ENCODE measurements around the gene ENHO.
"Not testable (repeated sequence)": the region's sequence is repeated elsewhere in the genome, so short reads cannot be mapped to it uniquely, and the experiment has no call there.

Gene ENHO

GRCh38 chr9:34532041-34532440 lies 9.3 kb upstream of the ENHO start:
- H3K9me3 Mint-ChIP-seq, H3K4me3 Mint-ChIP-seq, H3K36me3 Mint-ChIP-seq, CTCF ChIA-PET, H3K27ac Mint-ChIP-seq, H3K4me1 Mint-ChIP-seq, DNase-seq: not testable (repeated sequence)
- peaks cover 62% of the 10 kb centered on the region for H3K27me3 Mint-ChIP-seq

DNA sequence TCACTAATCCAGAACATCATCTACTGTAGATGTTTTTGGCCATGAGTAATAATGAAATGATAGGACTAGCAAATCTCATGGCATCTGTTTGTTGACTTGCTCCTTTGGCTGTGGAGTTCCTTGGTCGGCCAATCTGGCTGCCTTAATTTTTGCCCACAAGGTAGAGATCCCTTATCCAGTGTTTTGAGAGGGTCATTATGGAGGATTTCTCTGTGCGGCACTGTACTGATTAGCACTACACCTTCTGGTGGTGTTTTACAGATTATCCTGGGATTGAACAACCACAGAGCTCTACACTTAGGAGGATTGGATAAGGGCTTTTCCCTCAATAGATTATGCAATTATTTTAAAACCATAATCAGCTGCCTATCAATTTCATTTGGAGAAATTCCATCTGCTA lies 3.2 kb upstream of the ENHO start:
- Mint-ChIP-seq H3K4me1 (peaks cover 21% of the 10 kb centered on the region), H3K36me3 (no peaks in the 10 kb centered on the region), H3K4me3 (no peak overlapping the region), H3K27me3 (peaks cover 47% of the 10 kb centered on the region), H3K27ac (no peak overlapping the region), H3K9me3 (no peaks in the 10 kb centered on the region)
- no peak for DNase-seq
- CTCF ChIA-PET = no interaction called here

- Mint-ChIP-seq H3K4me3 (no peak overlapping the region), H3K9me3 (no peaks in the 10 kb centered on the region), H3K27ac (no peak overlapping the region), H3K27me3 (peaks cover 56% of the 10 kb centered on the region), H3K4me1 (peaks cover 21% of the 10 kb centered on the region), H3K36me3 (no peaks in the 10 kb centered on the region)
- no peak for DNase-seq
- CTCF ChIA-PET = interaction anchor here (1.1 to 1.6 kb wide), 4 partner anchors 79 to 144 kb away, joined by 3 to 4 read pairs (median 4); no protein-coding TSS in a partner anchor
Measured at GRCh38 chr9:34524349-34524748, 1.6 kb upstream of the ENHO start.

DNA sequence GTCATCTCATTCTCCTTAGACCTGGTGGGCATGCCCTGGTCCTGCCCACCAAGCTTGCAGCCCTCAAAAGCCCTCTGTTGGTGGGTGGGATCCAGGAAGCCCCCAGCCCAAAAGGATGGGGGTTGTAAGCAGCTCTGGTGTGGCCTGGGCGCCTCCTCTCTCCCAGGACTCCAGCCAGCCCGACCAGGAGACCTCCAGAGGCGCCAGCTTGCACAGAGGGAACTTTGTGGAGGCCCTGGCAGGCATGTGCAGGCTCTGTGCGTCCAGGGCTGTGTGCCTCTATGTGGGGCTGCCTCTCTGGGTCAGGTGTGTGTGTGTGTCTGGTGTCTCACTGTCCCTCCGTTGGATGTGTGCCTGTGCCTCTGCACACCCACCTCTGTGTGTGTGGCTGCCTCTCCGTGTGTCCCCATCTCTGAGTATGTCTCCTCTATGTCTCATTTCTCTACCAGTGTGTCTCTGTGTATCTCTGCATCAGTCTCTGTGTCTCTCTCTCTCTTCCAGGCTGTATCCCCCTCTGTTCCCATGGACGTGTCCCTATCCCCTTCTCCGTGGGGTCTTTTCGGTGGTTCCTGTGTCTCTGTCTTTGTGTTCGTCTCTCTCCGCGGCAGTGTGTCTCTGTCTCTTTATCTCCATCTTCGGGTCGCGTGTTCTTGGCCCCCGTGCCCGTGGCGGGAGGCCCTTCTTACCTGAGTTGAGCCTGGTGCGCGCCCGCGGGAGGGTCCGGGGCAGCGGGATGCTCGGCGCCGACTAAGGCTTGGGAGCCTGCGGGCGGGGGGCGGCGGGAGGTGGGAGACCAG lies 501 bp downstream of the ENHO start:
- peaks cover 21% of the 10 kb centered on the region for H3K4me1 Mint-ChIP-seq
- peaks cover 68% of the 10 kb centered on the region for H3K27me3 Mint-ChIP-seq
- peak overlapping the region; percentile 27 for H3K4me3 Mint-ChIP-seq
- H3K9me3 Mint-ChIP-seq = no peaks in the 10 kb centered on the region
- CTCF ChIA-PET = interaction anchor here (1.0 kb wide), 1 partner anchor 113 kb away, joined by 3 read pairs; no protein-coding TSS in a partner anchor
- no peak for DNase-seq
- H3K36me3 Mint-ChIP-seq = no peaks in the 10 kb centered on the region
- no peak overlapping the region for H3K27ac Mint-ChIP-seq

DNA sequence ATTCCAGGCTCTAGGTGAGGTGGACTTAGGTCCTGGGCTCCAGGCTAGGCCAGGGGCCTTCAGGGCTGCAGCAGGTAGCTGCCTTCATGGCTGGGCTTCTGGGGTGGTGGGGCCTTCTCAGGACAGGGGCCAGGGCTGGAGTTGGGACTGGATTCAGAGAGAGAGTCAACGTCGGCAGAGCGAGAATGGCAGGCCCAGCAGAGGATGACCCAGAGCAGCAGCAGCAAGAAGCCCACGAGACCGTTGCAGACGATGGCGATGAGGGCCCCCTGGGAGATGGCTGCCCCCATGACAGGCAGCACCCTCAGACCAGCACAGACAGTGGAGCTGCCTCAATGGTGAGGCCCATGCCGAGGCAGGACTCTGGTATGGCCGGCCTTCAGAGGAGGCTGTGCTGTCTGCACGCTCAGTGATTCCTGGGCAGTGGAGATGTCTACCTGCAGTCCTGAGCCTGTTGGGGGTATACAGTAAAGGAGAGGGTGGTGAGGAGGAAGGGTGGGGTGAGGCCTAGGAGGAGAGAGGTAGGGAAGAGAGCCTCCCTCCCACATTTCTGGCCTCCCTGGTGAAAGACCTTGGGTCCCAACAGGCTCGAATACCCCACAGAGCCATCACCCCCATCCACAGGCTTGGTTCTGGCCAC lies 1.3 kb downstream of the ENHO start:
- no peak overlapping the region for H3K27ac Mint-ChIP-seq
- no peaks in the 10 kb centered on the region for H3K9me3 Mint-ChIP-seq
- peaks cover 21% of the 10 kb centered on the region for H3K4me1 Mint-ChIP-seq
- H3K36me3 Mint-ChIP-seq = no peaks in the 10 kb centered on the region
- H3K4me3 Mint-ChIP-seq = no peak overlapping the region
- CTCF ChIA-PET = no interaction called here
- DNase-seq = no peak
- peaks cover 75% of the 10 kb centered on the region for H3K27me3 Mint-ChIP-seq

DNA sequence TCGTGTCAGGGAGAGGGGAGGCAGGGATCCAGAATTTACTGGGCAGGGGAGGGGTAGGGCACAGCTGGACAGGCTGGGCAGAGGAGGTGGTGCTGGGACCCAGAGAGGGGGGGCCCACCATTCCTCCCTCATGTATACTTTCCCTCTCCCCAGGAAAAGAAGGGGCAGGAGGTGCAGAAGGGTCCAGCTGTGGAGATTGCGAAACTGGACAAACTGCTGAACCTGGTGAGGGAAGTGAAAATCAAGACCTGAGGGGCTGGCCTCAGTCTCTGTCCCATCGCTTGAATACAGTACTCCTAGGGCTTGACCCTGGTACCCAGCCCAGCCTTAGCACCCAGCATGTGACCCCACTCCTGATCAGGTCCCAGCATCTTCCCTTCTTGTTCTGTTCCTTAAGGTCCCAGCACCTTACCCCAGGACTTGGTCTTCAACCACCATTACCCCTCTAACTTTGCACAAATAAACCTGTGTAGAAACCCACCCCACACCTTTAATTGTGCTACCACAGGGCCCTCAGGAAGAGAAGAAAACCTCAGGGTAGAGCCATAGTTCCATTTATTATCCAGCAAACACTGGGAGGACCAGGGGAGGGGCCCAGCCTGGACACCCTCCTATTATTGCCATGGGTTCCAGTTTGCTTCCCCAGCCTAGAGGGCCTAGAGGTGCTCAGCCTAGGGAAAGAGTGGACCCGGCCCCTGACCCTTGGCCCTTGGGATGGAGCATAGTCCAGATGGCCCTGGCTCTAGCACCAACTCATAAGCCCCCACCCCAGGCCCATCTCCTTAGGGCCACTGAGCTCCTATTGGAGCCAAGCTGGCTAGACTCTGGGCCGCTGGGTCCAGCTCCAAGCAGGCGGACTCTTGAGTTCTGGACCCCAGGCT lies 2.0 kb downstream of the ENHO start:
- no peaks in the 10 kb centered on the region for H3K36me3 Mint-ChIP-seq
- no peak overlapping the region for H3K4me3 Mint-ChIP-seq
- CTCF ChIA-PET = interaction anchor here (1.6 to 1.8 kb wide), 2 partner anchors 71 to 86 kb away, joined by 5 to 11 read pairs; no protein-coding TSS in a partner anchor
- peaks cover 76% of the 10 kb centered on the region for H3K27me3 Mint-ChIP-seq
- no peaks in the 10 kb centered on the region for H3K9me3 Mint-ChIP-seq
- H3K27ac Mint-ChIP-seq = no peak overlapping the region
- DNase-seq = no peak
- H3K4me1 Mint-ChIP-seq = peaks cover 21% of the 10 kb centered on the region

GRCh38 chr9:34520096-34520495 lies 2.7 kb downstream of the ENHO start:
- H3K4me3 Mint-ChIP-seq = no peak overlapping the region
- peaks cover 21% of the 10 kb centered on the region for H3K4me1 Mint-ChIP-seq
- CTCF ChIA-PET = interaction anchor here (0.8 to 1.8 kb wide), 3 partner anchors 71 to 86 kb away, joined by 3 to 11 read pairs (median 5); no protein-coding TSS in a partner anchor
- H3K27ac Mint-ChIP-seq = no peak overlapping the region
- H3K36me3 Mint-ChIP-seq = no peaks in the 10 kb centered on the region
- DNase-seq = no peak
- peaks cover 70% of the 10 kb centered on the region for H3K27me3 Mint-ChIP-seq
- no peaks in the 10 kb centered on the region for H3K9me3 Mint-ChIP-seq

DNA sequence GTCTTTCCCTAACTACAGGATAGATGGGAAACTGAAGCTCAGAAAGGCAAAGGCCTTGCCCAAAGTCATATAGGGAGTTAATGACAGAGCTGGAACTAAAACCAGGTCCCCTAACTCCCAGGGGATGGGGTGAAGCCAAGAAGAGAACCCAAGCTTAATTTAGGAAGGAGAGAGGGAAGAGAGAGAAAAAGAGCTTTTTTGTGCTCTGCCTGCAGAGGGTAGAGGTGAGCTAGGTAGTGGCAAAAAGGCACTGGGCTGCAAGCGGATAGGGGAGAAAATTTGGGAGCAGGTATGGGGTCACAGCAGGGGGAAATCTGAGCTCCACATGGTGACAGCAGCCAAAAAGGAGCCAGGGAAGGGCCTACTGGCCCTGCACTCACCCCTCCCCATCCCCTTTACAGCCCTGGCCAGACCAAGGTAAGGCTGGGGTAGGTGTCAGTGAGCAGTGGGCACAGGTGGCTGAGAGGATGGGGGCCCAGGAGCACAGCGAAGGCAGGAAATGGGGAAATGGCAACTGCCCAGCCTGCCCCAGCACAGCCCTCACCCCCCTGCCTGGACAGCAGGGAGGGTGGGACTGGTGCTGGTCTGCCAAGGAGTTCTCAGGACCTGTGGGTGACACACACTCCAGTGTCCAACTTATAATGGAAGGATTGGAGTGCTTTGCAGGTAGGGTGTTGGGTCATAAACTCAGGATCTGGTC lies 3.3 kb downstream of the ENHO start:
- peaks cover 15% of the 10 kb centered on the region for H3K4me1 Mint-ChIP-seq
- H3K9me3 Mint-ChIP-seq = no peaks in the 10 kb centered on the region
- H3K27me3 Mint-ChIP-seq = peaks cover 64% of the 10 kb centered on the region
- CTCF ChIA-PET = interaction anchor here (0.7 to 1.8 kb wide), 6 partner anchors 17 to 87 kb away, joined by 3 to 11 read pairs (median 4); no protein-coding TSS in a partner anchor
- no peak overlapping the region for H3K27ac Mint-ChIP-seq
- no peaks in the 10 kb centered on the region for H3K36me3 Mint-ChIP-seq
- H3K4me3 Mint-ChIP-seq = no peak overlapping the region
- no peak for DNase-seq

- H3K27ac Mint-ChIP-seq = no peak overlapping the region
- H3K4me3 Mint-ChIP-seq = no peak overlapping the region
- H3K27me3 Mint-ChIP-seq = peaks cover 58% of the 10 kb centered on the region
- H3K9me3 Mint-ChIP-seq = no peaks in the 10 kb centered on the region
- H3K36me3 Mint-ChIP-seq = no peaks in the 10 kb centered on the region
- peaks cover 12% of the 10 kb centered on the region for H3K4me1 Mint-ChIP-seq
- CTCF ChIA-PET = interaction anchor here (0.7 to 1.8 kb wide), 6 partner anchors 18 to 87 kb away, joined by 3 to 11 read pairs (median 4); no protein-coding TSS in a partner anchor
- DNase-seq = no peak
Measured at GRCh38 chr9:34518896-34519295, 3.9 kb downstream of the ENHO start.

- peaks cover 58% of the 10 kb centered on the region for H3K27me3 Mint-ChIP-seq
- no peak for DNase-seq
- no peaks in the 10 kb centered on the region for H3K36me3 Mint-ChIP-seq
- no peaks in the 10 kb centered on the region for H3K9me3 Mint-ChIP-seq
- no peak overlapping the region for H3K27ac Mint-ChIP-seq
- peaks cover 5% of the 10 kb centered on the region for H3K4me1 Mint-ChIP-seq
- H3K4me3 Mint-ChIP-seq = no peak overlapping the region
- CTCF ChIA-PET = interaction anchor here (1.3 to 1.8 kb wide), 2 partner anchors 18 to 30 kb away, joined by 3 to 6 read pairs; no protein-coding TSS in a partner anchor
Measured at GRCh38 chr9:34518110-34518616, 4.6 kb downstream of the ENHO start.

DNA sequence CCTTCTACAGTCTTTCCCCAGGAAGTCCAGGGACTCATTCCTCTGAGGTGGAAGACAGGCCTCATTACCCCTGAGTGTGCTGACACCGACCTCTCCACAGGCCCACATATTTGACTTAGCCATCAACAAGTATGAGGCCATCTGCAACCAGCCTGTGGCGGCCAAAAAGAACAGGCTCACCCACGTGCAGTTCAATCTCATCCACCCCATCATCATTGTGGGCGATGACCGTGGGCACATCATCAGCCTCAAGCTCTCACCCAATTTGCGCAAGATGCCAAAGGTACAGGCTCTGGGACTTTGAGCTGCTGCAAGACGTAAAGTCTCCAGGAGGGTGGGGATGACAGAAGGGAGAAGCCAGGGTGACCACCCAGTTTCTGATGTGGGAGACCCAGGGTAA lies 5.6 kb downstream of the ENHO start:
- Mint-ChIP-seq H3K27ac (peak overlapping the region; percentile 5), H3K4me3 (no peak overlapping the region), H3K27me3 (peaks cover 52% of the 10 kb centered on the region), H3K4me1 (no peaks in the 10 kb centered on the region), H3K36me3 (no peaks in the 10 kb centered on the region), H3K9me3 (no peaks in the 10 kb centered on the region)
- CTCF ChIA-PET = no interaction called here
- no peak for DNase-seq

GRCh38 chr9:34515959-34516358 lies 6.8 kb downstream of the ENHO start:
- Mint-ChIP-seq H3K27ac (no peak overlapping the region), H3K9me3 (no peaks in the 10 kb centered on the region), H3K4me1 (no peaks in the 10 kb centered on the region), H3K36me3 (no peaks in the 10 kb centered on the region), H3K27me3 (peaks cover 43% of the 10 kb centered on the region), H3K4me3 (no peak overlapping the region)
- CTCF ChIA-PET = no interaction called here
- DNase-seq = no peak

GRCh38 chr9:34514816-34515215 lies 8.0 kb downstream of the ENHO start:
- H3K36me3 Mint-ChIP-seq = no peaks in the 10 kb centered on the region
- CTCF ChIA-PET = interaction anchor here (1.4 kb wide), 1 partner anchor 14 kb away, joined by 5 read pairs; no protein-coding TSS in a partner anchor
- no peaks in the 10 kb centered on the region for H3K9me3 Mint-ChIP-seq
- no peaks in the 10 kb centered on the region for H3K4me1 Mint-ChIP-seq
- H3K27me3 Mint-ChIP-seq = peaks cover 33% of the 10 kb centered on the region
- DNase-seq = no peak
- no peak overlapping the region for H3K27ac Mint-ChIP-seq
- H3K4me3 Mint-ChIP-seq = no peak overlapping the region

Data from activated naive CD4-positive, alpha-beta T cell treated with anti-CD3 and anti-CD28 coated beads, Interleukin-2, amount 10 ng/mL, durations not matched to agents 7 days and 5 days (primary cell).